ENCODE results near the gene HEBP2.

The HEBP2 gene

DNA sequence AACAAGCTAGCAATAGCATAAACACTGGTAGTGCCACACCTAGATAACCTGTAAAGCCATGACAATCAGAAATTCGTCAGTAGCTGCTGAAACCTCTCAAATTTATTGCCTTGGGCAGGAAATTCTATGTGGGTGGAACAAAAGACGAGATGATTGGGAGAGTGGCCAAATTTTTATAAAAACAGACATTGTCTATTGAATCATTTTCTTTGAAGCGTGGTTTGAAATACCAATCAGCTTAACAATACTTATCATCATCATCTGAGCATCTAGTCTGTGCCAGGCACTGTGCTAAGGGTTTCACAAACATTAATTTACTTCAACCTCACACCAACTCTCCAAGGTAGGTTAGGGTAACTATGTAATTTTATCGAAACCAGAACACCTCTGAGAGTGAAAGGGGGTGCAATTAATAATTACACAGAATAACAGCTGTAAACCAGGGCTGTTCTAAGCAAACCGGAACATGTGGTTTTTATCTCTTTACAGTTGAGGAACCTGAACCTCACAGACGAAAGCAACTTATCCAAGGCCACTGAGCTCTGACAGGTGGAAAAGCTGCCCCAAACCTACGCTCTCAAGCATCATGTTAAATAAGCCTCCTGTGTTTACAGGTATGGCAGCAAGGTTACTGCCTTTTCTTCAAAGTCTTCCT is 51.9 kb downstream of the HEBP2 start:
- DNase-seq: peak; percentile 77

DNA sequence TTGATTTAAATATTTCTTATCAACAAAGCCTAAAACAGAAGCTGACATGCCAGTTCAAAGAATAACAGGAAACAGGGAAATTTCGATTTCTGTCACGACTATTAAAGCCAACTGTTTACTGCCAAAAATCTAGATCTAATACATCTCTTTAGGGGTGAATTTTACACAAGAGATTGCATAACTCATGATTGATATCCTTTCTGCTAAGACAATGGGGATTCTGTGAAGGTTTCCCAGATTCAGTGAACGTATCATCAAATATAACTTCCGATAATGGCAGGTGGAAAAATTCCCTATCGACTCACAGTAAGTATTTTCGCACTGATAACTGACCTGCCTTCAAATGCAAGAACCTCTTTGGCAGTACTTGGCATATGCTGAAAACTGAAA is 52.4 kb downstream of the HEBP2 start:
- DNase-seq: no peak

DNA sequence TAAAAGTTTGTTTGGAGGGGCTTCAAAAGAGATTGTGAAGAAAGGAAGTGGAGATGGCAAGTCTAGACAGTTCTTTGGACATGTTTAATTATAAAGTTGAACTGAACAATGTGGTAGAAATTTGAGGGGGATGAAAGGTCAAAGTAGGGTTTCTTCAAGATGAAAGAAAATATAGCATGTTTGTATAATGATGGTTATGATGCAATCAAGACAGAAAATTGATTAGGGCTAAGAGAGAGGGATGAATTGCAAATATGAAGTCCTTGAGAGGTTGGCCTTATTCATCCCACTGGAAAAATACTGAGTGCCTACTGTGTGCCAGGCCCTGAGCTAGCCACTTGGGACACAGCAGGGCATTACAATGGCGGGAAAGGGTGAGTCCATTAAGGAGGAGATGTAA is 57.6 kb downstream of the HEBP2 start:
- no peak for DNase-seq

DNA sequence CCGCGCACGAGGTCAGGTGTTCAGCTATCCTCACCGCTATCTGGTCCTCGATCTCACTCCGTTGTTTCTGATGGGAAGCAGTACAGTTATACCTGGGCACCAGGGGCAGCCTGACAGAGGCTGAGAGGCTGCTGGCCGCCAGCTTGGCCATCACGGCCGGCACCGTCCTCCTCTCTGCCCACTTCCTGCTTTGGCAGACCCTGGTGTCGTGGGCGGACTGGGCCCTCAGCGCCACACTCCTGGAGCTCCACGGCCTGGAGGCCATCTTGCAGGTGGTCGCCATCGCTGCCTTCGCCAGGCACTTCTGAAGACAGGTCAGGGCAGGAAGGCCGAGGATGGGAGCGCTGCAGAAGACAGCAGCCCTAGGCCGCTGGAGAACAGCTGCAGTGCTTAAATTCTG is 60.1 kb downstream of the HEBP2 start:
- no peak for DNase-seq

DNA sequence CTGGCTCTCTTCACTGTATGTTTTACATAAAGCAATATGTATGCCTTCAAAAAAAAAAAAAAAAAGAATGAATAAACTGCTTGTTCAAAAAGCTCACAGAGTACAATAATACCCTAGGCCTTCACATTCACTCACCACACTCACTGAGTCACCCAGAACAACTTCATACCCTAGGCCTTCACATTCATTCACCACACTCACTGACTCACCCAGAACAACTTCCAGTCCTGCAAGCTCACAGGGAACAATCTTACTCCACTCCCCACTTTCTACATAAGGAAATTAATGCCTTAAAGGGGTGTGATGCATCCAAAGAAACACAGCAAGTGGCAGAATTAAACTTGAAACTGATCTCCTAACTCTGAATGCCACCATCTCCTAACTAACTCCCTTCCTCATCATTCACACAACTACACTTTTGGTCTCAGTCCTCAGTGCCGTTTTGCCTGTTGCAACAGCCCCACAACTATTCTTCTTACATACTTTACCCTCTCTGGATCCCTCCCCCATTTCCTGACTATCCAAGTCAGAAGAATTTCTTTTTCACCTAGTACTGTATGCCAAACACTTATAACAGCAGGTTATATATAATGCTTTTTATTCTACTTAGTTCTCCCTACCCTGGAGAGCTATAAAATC is 61.1 kb downstream of the HEBP2 start:
- DNase-seq: no peak

DNA sequence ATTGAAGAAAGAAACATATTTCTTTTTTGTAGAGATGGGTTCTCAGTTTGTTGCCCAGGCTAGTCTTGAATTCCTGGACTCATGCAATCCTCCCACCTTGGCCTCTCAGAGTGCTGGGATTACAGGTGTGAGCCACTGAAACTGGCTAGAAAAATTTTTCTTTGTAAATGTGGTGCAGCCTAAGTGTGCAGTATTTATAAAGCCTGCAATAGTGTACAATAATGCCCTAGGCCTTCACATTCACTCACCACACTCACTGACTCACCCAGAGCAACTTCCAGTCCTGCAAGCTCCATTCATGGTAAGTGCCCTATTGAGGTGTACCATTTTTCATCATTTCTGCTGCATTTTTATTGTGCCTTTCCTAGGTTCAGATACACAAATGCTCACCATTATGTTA is 63.9 kb downstream of the HEBP2 start:
- no peak for DNase-seq

DNA sequence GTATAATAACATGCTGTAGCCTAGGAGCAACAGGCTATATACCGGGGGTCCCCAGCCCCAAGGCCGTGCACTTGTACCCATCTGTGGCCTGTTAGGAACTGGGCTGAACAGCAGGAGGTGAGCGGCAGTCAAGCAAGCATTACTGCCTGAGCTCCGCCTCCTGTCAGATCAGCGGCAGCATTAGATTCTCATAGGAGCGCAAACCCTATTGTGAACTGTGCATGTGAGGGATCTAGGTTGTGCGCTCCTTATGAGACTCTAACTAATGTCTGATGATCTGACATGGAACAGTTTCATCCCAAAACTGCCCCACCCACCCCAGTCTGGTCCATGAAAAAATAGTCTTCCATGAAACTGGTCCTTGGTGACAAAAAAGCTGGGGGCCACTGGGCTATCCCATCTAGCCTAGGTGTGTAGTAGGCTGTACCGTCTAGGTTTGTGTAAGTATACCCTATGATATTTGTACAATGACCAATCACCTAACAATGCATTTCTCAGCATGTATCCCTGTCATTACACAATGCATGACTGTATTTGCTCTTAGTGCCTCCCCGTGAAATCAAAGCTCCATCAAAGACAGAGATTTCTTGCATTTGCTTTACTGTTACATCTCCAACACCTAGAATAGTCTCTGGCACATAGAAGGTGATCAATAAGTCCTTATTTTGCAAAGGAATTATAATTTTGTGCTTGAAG is 64.4 kb downstream of the HEBP2 start:
- no peak for DNase-seq
